H1 (cell line): ENCODE measurements around the gene HNRNPK. TPM values are rescaled to one million over a fixed set of nuclear protein-coding genes. Genes with fewer than 3 reads are reported as not detected.
A peak's percentile ranks its signal among the peaks of the same experiment; 100 is the strongest.

Experiments used
- CEBPB ChIP-seq: IDR thresholded peaks from 2 replicates; pipeline ENCODE4 v1.6.1; 2012; ENCODE audit warnings: low read depth, low read length
- EGR1 ChIP-seq: IDR thresholded peaks from 2 replicates; pipeline ENCODE4 v1.6.1; 2011; ENCODE audit warnings: low read depth, low read length, borderline replicate concordance
- POLR2A ChIP-seq, 2 experiments: IDR thresholded peaks; 1 replicate in 1 of 2; 2 replicates in 1 of 2; pipeline ENCODE4 v1.6.1; 2011; ENCODE audit warnings: low read depth in 2 of 2, low read length in 2 of 2, mild to moderate bottlenecking in 2 of 2; ENCODE audit errors: control extremely low read depth in 1 of 2
- RNF2 ChIP-seq: fragments of 200-900, 300-1000 bp; sonication (generic); IDR thresholded peaks from 2 replicates; pipeline ENCODE4 v1.7.1; 2016; ENCODE audit warnings: borderline replicate concordance, low read depth, mild to moderate bottlenecking, antibody characterized with exemption, low read length; ENCODE audit not compliant: poor library complexity, severe bottlenecking; ENCODE audit errors: missing control alignments
- SIN3A ChIP-seq, 2 experiments: IDR thresholded peaks in 1 of 2; conservative IDR thresholded peaks in 1 of 2; 2 replicates each; pipeline ENCODE4 v1.6.1; 2011 to 2012; ENCODE audit warnings: low read length in 2 of 2, improper control_type of control experiment in 1 of 2, low read depth in 1 of 2, mild to moderate bottlenecking in 1 of 2
- SP1 ChIP-seq: IDR thresholded peaks from 2 replicates; pipeline ENCODE4 v1.6.1; 2011; ENCODE audit warnings: low read depth, low read length
- polyA plus RNA-seq, 7 experiments: library from polyadenylated mRNA; depleted of rRNA in 3 of 7; stranded (reverse) in 5 of 7; unstranded in 2 of 7; fragments of >200 nt in 5 of 7; fragments of 200-250 nt in 2 of 7; gene quantifications; 1 replicate in 5 of 7; 2 replicates in 1 of 7; 4 replicates in 1 of 7; pipeline versions ENCODE4 v1.2.1 to v1.2.3, GENCODE V29; 2011 to 2013; ENCODE audit warnings: missing spikeins in 2 of 7, mixed read lengths in 2 of 7
- total RNA-seq: library from RNA; stranded (reverse); fragmentation: NEBNext Ultra II Directional; extraction: Animal tissue kit (Norgen Biotek cat#: 25700); gene quantifications from 2 replicates; pipeline ENCODE4 v1.2.1, GENCODE V29; 2021

The HNRNPK gene
- total and polyA plus RNA-seq, 2 of the 8 experiments (the other 6 are each of a cell fraction or from before 2014, with no cell fraction given), result 414 to 887 TPM

GRCh38 chr9:83965350-83966208 lies 14.4 kb downstream of the HNRNPK start (continued):
- 0 out of 4 replicates have a peak, but pooled peaks of 1 of the 2 experiments have one; percentile 14 for TF ChIP-seq SIN3A (conservative IDR thresholded peaks at IDR 0.05 in 1 of 2, IDR thresholded peaks at IDR 0.05 in 1 of 2; ENCODE audit: low read depth in 1 of 2, low read length in 2 of 2)
- TF ChIP-seq CEBPB, result peak; percentile 22; the same call in 1 of the 2 replicates
- peak in 1 of 2 experiments; percentile 73; a peak in 2 of 3 replicates for TF ChIP-seq POLR2A (IDR thresholded peaks at IDR 0.05; ENCODE audit: control extremely low read depth in 1 of 2, low read depth in 2 of 2, low read length in 2 of 2)
- no peak for TF ChIP-seq SP1
- TF ChIP-seq RNF2, result no peak
- TF ChIP-seq EGR1, result no peak
